Gastroesophageal sphincter (tissue), 3 donors: Measurements from ENCODE around the gene TMEM19.

Experiments used
- CTCF ChIP-seq, 4 experiments: fragments of 200-600 bp in 2 of 4; fragments of 450-650 bp in 2 of 4; sonication (generic) in 1 of 4; IDR thresholded peaks; one replicate each; pipeline ENCODE4 v1.5.1; 2017 to 2019; ENCODE audit warnings: antibody characterized with exemption in 4 of 4, mild to moderate bottlenecking in 2 of 4, moderate library complexity in 2 of 4
- EP300 ChIP-seq: sonication (generic); formaldehyde crosslinking; IDR thresholded peaks from one replicate; pipeline ENCODE4 v1.6.1; 2017; ENCODE audit warnings: antibody characterized with exemption, mild to moderate bottlenecking
- POLR2A ChIP-seq, 2 donors: fragments of 450-650 bp; IDR thresholded peaks; one replicate each; pipeline ENCODE4 v1.6.1; 2017; ENCODE audit warnings: antibody characterized with exemption in 2 of 2, mild to moderate bottlenecking in 2 of 2, moderate library complexity in 1 of 2
- POLR2AphosphoS5 ChIP-seq: sonication (generic); formaldehyde crosslinking; IDR thresholded peaks from one replicate; pipeline ENCODE4 v1.6.1; 2017; ENCODE audit warnings: antibody characterized with exemption

- no peak for TF ChIP-seq CTCF (IDR thresholded peaks at IDR 0.05)
- TF ChIP-seq EP300 = no peak
- TF ChIP-seq POLR2AphosphoS5 = no peak
- no peak for TF ChIP-seq POLR2A (IDR thresholded peaks at IDR 0.05)
Observed at GRCh38 chr12:71645268-71645667, 40.6 kb upstream of the TMEM19 start.
